Head of caudate nucleus (tissue), 42 donors: ENCODE measurements around the gene TUFM.
A peak's percentile ranks its signal among the peaks of the same experiment; 100 is the strongest.
"Not testable (repeated sequence)": the region's sequence is repeated elsewhere in the genome, so short reads cannot be mapped to it uniquely, and the experiment has no call there.

Experiments
- DNase-seq, 42 donors: peaks; one replicate each; pipeline versions ENCODE4 v3.0.0 to v3.0.0-alpha.2; 2020 to 2021; ENCODE audit warnings: mixed read lengths in 7 of 42
- intact Hi-C: fragments of 100-400 bp; cut with DNase I; formaldehyde crosslinking; loops from one replicate; pipeline ENCODE4 v1.15.0; 2022

TUFM gene

GRCh38 chr16:28846080-28846932 is at the start of gene TUFM:
TUFM (minus strand) TSS chr16:28846348; CDS start chr16:28846269, 79 bp downstream.
- DNase-seq: peak; percentile 98 to 100 (median 99)
- intact Hi-C loops: loop anchor here (1.0 to 10.0 kb wide), 3 partner anchors 17 to 98 kb away; partner anchors contain the start of gene SH2B1

GRCh38 chr16:28895609-28896008 is 49.5 kb upstream of the TUFM start:
- intact Hi-C loops: no loop called here

GRCh38 chr16:28893291-28893690 is 47.1 kb upstream of the TUFM start:
- no peak for DNase-seq
- intact Hi-C loops: no loop called here

More at GRCh38 chr16:28895609-28896008, 49.5 kb upstream of the TUFM start:
- DNase-seq: no peak

- intact Hi-C loops: no loop called here
- no peak for DNase-seq
Observed at GRCh38 chr16:28891964-28892890, 46.1 kb upstream of the TUFM start.

DNA sequence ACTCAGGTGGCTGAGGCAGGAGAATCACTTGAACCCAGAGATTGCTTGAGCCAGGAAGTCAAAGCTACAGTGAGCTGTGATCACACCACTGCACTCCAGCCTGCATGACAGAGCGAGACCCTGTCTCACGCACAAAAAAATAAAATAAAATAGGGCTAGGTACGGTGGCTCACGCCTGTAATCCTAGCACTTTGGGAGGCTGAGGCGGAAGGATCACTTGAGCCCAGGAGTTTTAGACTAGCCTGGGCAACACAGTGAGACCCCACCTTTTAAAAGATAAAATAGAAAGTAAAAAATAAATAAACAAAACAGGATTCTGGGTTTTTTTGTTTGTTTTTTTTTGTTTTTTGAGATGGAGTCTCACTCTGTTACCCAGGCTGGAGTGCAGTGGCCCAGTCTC is 44.2 kb upstream of the TUFM start:
- DNase-seq, intact Hi-C loops: not testable (repeated sequence)

DNA sequence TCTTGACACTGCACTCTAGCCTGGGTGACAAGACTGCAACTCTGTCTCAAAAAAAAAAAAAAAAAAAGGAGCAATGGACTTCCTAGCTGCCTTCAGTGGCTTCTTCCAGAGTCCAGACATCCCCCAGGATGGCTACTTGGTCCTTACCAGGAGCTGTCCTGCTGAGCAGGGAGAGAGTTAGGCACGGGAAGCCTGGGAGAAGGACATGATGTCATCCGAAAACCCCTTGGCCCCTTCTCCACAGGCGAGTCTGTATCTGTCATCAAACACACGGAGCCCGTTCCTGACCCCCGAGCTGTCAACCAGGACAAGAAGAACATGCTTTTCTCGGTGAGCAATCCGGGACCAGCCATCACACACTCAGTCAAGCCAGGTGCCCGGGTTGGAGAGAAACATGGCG is 40.8 kb upstream of the TUFM start:
- DNase-seq: no peak

GRCh38 chr16:28884045-28884444 is 37.9 kb upstream of the TUFM start:
- DNase-seq: no peak
- intact Hi-C loops: no loop called here

More for the DNA sequence above, 40.8 kb upstream of the TUFM start:
- intact Hi-C loops: no loop called here

DNA sequence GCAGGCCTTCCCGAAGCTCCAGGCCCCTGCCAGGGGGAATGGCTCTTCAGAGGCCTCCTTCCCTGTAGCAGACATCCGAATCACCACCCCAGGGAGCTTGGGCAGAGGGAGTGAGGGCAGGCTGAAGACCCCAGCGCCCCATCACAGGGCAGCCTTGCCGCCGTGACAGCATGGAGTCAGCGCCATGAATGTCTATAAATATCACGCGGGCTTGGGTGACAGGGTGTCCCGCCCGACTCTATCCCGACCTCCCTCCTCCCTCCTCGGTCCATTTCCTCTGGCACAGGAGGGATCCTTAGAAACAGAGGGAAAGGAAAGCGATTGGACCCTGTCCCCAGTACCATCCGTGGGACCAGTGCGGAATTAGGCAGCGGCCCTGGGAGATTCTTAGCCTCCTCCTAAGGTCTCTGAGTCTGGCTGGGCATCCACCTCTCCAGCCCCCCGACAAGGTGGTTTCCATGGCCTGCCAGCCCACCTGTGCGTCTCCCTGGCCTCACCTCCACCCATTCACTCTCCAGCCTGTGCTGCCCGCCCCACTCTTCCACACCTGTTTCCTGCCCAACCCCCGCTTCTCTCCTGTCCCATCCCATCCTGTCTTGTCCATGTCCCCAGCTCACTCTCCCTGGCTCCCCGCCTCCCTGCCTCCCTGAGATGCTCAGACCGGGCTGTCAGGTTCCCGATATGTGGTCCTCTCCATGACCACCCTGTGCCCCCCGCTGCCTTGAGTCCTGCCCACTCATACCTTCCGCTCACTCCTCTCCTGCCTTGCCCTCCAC is 37.3 kb upstream of the TUFM start:
- intact Hi-C loops: no loop called here
- no peak for DNase-seq

DNA sequence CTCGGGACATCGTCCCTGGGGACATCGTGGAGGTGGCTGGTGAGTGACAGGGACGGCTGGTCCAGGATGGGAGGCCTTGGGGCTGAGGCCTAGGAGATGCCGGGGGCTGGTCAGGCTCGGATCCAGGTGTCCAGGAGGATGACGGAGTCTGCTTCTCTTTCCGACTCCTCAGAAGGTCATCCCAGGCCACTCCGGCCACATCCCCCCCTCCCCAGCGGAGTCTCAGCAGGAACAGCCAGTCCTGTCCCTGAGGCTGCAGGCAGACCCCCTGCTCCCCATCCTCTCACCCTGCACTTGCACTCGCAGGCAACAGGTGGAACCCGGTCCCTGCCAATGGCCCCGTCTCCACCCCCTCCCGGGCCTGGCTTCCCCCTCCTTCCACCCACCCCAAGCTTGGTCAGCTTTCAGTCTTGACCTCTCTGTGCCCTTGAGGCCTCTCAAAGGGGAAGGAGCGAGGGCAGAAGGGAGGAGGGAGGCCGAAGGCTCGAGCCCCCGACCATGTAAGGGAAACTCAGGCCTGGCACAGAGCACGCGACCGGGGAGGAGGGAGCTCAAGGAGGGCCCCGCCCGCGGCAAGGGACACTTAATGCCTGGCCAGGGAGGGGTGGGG is 36.5 kb upstream of the TUFM start:
- DNase-seq: no peak
- intact Hi-C loops: no loop called here

DNA sequence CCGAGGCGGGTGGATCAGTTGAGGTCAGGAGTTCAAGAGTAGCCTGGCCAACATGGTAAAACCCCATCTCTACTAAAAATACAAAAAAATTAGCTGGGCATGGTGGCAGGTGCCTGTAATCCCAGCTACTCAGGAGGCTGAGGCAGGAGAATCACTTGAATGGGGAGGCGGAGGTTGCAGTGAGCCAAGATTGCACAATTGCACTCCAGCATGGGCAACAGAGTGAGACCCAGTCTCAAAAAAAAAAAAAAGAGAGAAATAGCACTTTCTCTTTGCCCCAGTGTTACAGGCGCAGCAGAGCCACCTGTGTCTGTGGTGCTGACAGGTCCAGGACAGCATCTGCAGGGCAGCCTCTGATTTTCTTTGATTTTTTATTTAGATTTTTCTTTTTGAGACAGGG is 35.4 kb upstream of the TUFM start:
- intact Hi-C loops, DNase-seq: not testable (repeated sequence)

DNA sequence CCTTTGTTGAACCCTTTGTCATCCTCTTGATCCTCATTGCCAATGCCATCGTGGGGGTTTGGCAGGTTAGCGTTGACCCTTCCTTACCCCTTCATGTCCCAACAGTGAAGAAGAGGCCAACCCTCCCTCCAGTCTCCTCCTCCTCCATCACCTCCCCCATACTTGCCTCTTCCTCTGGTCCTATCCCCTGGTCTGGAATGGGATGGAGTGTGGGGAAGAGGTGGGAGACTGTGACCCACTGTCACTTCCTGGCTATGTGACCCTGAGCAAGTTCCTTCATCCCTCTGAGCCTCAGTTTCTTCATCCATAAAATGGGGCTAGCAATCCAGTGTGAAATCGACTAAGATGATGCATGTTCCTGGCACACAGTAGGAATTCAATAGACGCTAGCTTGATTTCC is 34.8 kb upstream of the TUFM start:
- DNase-seq: no peak
- intact Hi-C loops: no loop called here

DNA sequence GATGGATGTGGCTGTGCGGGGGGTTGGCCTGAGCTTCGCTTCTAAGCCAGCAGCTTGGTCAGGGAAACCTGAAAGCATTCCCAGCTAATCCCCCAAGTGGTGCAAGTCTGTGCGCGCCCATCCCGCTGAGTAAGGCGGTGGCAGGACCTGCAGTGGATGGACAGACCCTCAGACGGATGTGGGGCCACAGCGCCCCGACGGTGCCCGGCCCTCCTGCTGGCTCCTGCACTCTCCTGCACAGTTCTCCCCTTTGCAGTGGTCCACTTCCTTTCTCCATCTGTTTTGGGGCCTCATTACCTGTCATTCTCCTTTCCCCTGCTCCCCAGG is 34.4 kb upstream of the TUFM start:
- no peak for DNase-seq
- intact Hi-C loops: no loop called here

DNA sequence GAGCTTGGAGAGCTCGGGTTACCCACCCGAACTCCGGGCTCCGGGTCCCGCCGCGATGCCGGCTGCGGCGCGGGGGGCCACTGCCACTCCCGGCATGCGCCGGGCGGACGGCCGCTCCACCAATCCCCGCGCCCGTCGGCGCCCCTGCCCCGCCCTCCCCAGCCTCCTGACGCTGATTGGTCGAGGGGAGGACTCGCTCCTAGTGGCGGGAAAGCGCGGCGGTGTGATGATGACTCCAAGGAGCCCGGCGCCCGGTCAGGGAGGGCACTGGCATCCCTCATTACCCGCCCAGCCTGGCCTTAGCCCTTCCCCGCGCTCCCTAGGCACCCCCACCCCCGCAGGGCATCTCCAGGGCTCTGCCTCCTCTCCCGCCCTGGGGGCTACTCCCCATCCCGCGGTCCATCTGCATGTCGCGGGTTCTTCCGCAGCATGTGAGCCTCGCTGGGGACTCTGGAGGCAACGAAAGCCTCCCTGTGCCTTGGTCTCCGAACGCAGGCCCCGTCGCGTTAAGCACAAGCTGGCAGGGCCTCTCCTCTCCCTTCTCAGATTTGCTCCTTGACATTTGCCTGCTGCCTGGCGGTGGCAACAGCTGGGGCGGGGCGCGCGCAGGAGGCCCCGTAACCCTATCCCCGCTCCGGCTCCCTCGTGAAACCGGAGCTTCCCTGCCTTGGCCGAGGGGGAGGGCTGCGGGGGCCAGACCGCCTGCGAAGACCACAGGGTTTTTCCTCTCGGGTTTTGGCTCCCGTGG is 33.9 kb upstream of the TUFM start:
- peak; percentile 71 to 96 (median 91) for DNase-seq
- intact Hi-C loops: no loop called here

DNA sequence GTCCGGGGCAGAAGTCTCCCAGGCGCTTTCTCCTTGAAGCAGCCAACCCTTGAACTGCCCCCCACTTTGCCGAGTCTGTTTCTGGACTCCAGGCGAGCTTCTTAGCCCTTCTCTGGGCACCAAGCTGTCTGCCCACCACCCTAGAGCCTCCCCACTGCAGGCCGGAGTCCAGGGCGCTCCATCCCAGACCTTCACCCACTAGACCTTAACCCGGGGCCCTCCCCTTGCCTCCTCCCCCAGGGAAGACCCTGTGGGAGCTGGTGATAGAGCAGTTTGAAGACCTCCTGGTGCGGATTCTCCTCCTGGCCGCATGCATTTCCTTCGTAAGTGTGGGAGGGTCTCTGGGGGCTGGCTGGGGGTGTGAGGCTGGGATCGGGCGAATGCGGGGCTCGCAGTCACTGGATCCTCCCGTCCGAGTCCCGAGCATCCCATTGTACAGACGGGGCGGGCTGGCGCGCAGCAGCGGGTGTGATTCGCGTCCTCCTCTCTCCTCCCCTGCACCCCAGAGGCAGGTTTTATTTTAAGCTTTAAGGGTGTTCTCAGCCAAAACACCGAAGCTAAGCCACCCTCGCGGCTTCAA is 33.2 kb upstream of the TUFM start:
- peak in 4 of 42 donors; percentile 6 to 38 (median 14) for DNase-seq
- intact Hi-C loops: no loop called here

DNA sequence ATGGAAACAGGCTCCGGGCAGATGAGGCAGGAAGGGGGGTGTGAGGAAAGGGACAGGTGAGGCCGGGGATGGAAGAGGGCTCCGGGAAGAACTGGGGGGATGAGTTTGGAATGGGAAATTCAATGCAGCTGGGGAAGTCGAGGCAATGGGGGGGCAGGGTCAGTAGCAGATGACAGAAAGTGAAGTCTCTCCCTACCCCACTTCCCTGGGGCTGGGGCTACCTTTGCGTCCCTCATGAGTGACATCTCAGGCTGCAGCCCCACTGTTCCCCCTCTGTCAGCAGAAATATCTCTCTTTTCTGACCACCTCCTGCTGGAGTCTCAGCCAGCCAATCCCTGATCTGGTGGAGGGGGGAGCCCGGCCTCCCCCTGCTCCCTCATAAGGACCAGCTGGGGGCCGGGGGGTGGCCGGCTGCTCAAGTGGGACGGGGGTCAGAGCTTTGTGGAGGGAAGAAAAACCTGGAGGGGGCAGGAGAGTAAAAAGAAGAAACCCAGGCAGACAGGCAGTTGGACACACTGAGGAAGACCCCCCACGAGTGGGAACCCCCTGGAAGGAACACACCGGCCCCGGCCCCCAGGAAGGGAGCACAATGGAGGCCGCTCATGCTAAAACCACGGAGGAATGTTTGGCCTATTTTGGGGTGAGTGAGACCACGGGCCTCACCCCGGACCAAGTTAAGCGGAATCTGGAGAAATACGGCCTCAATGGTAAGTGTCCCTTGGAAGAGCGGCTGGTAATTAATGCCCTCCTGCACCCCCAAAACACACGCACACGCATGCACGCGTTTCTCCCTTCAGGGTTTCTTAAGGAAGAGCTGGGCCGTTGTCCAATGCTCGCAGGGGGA is 32.2 kb upstream of the TUFM start, which contains the start of gene ATP2A1:
Gene ATP2A1, plus strand, starts transcription at position 406 of the 844 bp plus-strand sequence. Its CDS starts 184 bp downstream, at position 590.
- intact Hi-C loops: no loop called here

DNA sequence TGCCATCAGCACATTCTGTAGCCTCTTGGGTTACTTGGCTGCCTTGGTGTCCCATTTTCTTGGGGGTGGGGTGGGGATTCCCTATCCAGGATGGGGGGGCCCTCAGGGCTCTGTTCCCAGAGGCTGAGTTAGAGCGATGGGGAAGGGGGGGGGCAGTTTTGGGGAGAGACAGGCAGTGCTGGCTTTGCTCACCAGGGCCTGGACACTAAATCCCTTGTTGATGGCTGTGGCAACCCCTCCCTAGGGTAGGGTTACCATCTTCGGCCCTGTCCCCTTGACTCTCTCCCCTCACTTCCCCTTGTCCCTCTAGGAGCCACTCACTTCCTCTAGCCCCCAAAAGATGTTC is 31.5 kb upstream of the TUFM start:
- no peak for DNase-seq
- intact Hi-C loops: no loop called here

More for the DNA sequence above, 32.2 kb upstream of the TUFM start, which contains the start of gene ATP2A1:
- DNase-seq: no peak
